ENCODE measurements around the gene MYH7B. TPM values are rescaled to one million over a fixed set of nuclear protein-coding genes. Genes with fewer than 3 reads are reported as not detected.

MYH7B gene
- total and polyA plus RNA-seq, 12 donors: 22.1 to 962 (median 182) TPM

DNA sequence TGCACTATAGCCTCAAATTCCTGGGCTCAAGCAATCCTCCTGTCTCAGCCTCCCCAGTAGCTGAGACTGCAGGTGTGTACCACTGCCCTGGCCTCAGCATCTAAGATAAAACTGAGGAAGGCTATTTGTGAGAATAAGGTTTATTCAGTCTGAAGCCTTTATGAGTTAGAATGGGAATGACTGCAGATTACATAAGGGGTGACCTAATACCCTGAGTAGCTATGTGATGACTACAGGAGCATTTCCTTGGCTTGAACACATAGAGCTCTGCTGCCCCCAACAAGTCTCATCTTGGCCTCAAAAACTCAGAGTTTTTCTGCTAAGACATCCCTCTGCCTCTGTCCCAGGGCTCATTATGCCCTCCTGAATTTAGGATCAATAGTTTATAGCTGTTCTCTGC, 7.6 kb upstream of the MYH7B start:
- no peaks in the 10 kb centered on the region for H3K9me3 ChIP-seq
- peak overlapping the region in 2 of 10 donors; percentile 14 to 40 for H3K27ac ChIP-seq
- H3K4me3 ChIP-seq: no peak overlapping the region
- TF ChIP-seq, protein P1, sequence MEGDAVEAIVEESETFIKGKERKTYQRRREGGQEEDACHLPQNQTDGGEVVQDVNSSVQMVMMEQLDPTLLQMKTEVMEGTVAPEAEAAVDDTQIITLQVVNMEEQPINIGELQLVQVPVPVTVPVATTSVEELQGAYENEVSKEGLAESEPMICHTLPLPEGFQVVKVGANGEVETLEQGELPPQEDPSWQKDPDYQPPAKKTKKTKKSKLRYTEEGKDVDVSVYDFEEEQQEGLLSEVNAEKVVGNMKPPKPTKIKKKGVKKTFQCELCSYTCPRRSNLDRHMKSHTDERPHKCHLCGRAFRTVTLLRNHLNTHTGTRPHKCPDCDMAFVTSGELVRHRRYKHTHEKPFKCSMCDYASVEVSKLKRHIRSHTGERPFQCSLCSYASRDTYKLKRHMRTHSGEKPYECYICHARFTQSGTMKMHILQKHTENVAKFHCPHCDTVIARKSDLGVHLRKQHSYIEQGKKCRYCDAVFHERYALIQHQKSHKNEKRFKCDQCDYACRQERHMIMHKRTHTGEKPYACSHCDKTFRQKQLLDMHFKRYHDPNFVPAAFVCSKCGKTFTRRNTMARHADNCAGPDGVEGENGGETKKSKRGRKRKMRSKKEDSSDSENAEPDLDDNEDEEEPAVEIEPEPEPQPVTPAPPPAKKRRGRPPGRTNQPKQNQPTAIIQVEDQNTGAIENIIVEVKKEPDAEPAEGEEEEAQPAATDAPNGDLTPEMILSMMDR (IDR thresholded peaks at IDR 0.05): peak in 1 of 9 donors; percentile 9
- H3K4me1 ChIP-seq: peaks cover 0 to 28% (median 7%) of the 10 kb centered on the region in 9 donors
- no peak for DNase-seq
- intact Hi-C loops (cut with DNase I): no loop called here
- ATAC-seq: peak in 2 of 8 donors; percentile 53 to 56
- H3K27me3 ChIP-seq: no peaks in the 10 kb centered on the region
- peaks cover 0 to 77% (median 7%) of the 10 kb centered on the region in 9 donors for H3K36me3 ChIP-seq

DNA sequence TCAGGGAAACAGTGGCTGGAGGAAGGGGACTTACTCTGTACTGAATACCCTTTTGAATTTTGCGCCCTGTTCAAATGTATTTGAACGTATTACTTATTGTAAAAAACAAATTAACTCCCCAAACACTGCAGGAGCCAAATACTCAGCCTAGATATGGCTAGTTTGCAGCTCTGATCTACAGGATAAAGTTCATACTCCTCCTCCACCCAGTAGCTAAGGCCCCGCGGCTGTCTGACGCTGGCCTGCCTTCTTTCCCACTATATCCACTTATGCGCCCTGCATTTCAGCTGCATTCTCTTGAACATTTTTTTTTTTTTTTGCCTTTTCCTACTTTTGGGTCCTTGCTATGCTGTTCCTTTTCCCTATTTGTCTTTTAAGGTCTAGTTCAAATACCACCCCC, 6.5 kb upstream of the MYH7B start:
- Histone ChIP-seq H3K4me3 (no peak overlapping the region), H3K36me3 (peaks cover 0 to 66% (median 7%) of the 10 kb centered on the region in 9 donors), H3K27ac (no peak overlapping the region), H3K9me3 (no peaks in the 10 kb centered on the region), H3K4me1 (peaks cover 3 to 39% (median 10%) of the 10 kb centered on the region in 9 donors), H3K27me3 (no peaks in the 10 kb centered on the region)
- ATAC-seq: no peak
- intact Hi-C loops (cut with DNase I): no loop called here
- DNase-seq: no peak
- 90 to 94% methylated on average over 6 of the region's 6 CpGs for WGBS, 2 donors
- TF ChIP-seq, protein P1 (IDR thresholded peaks at IDR 0.05): no peak

DNA sequence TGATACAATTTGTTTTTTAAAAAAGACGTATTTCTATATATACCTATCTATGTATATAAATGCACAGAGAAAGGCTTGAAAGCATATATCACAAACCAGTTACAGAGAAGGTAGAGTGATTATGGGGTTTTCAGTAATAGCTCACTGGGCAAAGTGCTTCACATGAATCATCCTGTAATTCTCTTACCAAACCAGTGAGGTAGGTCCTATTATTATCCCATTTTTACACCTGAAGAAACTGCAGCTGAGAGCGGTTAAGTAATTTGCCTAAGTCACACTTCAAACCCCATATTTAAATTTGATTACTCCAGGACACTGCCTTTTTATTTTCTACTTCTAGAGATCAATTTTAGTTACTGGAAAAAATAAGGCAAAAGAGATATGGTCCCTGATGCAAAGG, 4.4 kb upstream of the MYH7B start:
- TF ChIP-seq, protein P1 (IDR thresholded peaks at IDR 0.05): no peak
- WGBS, 2 donors: 90 to 95% methylated on average over 2 of the region's 2 CpGs
- ATAC-seq (no peak), DNase-seq (no peak)
- H3K4me3 ChIP-seq: no peak overlapping the region
- no peaks in the 10 kb centered on the region for H3K9me3 ChIP-seq
- H3K36me3 ChIP-seq: peaks cover 0 to 46% (median 0%) of the 10 kb centered on the region in 9 donors
- H3K4me1 ChIP-seq: peaks cover 0 to 45% (median 22%) of the 10 kb centered on the region in 9 donors
- no peaks in the 10 kb centered on the region for H3K27me3 ChIP-seq
- intact Hi-C loops (cut with DNase I): no loop called here
- peak overlapping the region in 6 of 10 donors; percentile 40 to 96 (median 64) for H3K27ac ChIP-seq

DNA sequence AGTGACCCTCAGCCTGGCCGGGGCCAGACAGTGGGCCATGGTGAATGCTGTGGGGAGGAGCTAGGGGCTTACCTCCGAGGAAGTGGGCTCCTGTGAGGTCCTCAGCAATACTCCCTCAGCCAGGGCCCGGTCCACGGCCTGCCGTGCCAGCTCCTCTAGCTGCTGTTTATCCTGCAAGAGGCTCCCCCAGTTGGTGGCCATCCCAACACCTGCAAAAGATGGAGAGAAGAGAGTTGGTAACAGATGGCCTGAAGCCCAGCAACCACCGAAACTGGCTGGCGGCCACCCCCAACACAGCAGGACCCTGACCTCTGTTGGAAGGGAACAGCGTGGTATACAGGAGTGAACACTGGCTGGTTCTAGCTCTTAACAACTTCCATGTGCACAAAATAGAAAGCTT, 4.0 kb upstream of the MYH7B start:
- DNase-seq (peak; percentile 27 to 39), ATAC-seq (no peak)
- Histone ChIP-seq H3K9me3 (no peaks in the 10 kb centered on the region), H3K27ac (peak overlapping the region in 6 of 10 donors; percentile 40 to 96 (median 64)), H3K4me1 (peaks cover 0 to 46% (median 23%) of the 10 kb centered on the region in 9 donors), H3K36me3 (peaks cover 0 to 42% (median 0%) of the 10 kb centered on the region in 9 donors), H3K27me3 (no peaks in the 10 kb centered on the region), H3K4me3 (no peak overlapping the region)
- TF ChIP-seq, protein P1 (IDR thresholded peaks at IDR 0.05): no peak
- intact Hi-C loops (cut with DNase I): no loop called here
- WGBS, 2 donors: 58 to 65% methylated on average over 8 of the region's 8 CpGs
